Loucy (cell line): ENCODE data around the gene SYPL1.

ENCODE experiments used
- CTCF ChIP-seq: fragments of 200-600 bp; sonication (generic); conservative IDR thresholded peaks from 2 replicates; pipeline ENCODE4 v1.5.1; 2014; ENCODE audit warnings: mild to moderate bottlenecking, antibody characterized with exemption, low read length
- EZH2phosphoT487 ChIP-seq: fragments of 200-600 bp; IDR thresholded peaks from 2 replicates; pipeline ENCODE4 v1.6.1; 2018; ENCODE audit warnings: antibody characterized with exemption, mild to moderate bottlenecking, moderate library complexity, borderline replicate concordance

- TF ChIP-seq EZH2phosphoT487 (no peak), CTCF (peak; percentile 25; the same call in 1 of the 2 replicates)
Measured at GRCh38 chr7:106155027-106155426, 42.9 kb upstream of the SYPL1 start.
